Naive thymus-derived CD4-positive, alpha-beta T cell (primary cell): ENCODE results near the gene PQBP1. TPM values are rescaled to one million over a fixed set of nuclear protein-coding genes. Genes with fewer than 3 reads are reported as not detected.

Source experiments
- ATAC-seq: fragments of 150-1000 bp; cut with Tn5 transposase; 2 replicates; pipeline ENCODE4 v1.10.0; 2021; ENCODE audit warnings: mild to moderate bottlenecking, moderate library complexity
- CTCF ChIA-PET: fragments of 350-600 bp; sonication (Branson Sonifier 250); formaldehyde crosslinking; loops from one replicate; lab custom pipeline; 2021; ENCODE audit warnings: antibody characterized with exemption; lab: Charles Lee
- POLR2A ChIA-PET: fragments of 350-600 bp; sonication (Branson Sonifier 250); formaldehyde crosslinking; loops from one replicate; lab custom pipeline; 2021; ENCODE audit warnings: antibody characterized with exemption, inconsistent platforms; lab: Charles Lee
- DNase-seq, 9 donors: peaks; one replicate each; pipeline versions ENCODE4 v3.0.0 to v3.0.0-alpha.2; 2020 to 2022; ENCODE audit warnings: mixed read lengths in 1 of 9
- H3K27ac ChIP-seq: one replicate; pipeline ENCODE4 v1.7.0; 2013; ENCODE audit warnings: mild to moderate bottlenecking, low read depth, low read length, moderate library complexity
- H3K27me3 ChIP-seq, 2 donors: one replicate each; pipeline ENCODE4 v1.7.0; 2013; ENCODE audit warnings: low read length in 2 of 2, mild to moderate bottlenecking in 2 of 2, moderate library complexity in 2 of 2; ENCODE audit not compliant: control insufficient read depth in 2 of 2, insufficient read depth in 2 of 2
- H3K36me3 ChIP-seq, 3 experiments: 1 replicate in 2 of 3; 2 replicates in 1 of 3; pipeline ENCODE4 v1.7.0; 2013; ENCODE audit warnings: low read length in 3 of 3, mild to moderate bottlenecking in 3 of 3, moderate library complexity in 1 of 3; ENCODE audit not compliant: insufficient read depth in 3 of 3, control insufficient read depth in 2 of 3
- H3K4me1 ChIP-seq, 2 donors: one replicate each; pipeline ENCODE4 v1.7.0; 2013; ENCODE audit warnings: low read length in 2 of 2, mild to moderate bottlenecking in 2 of 2, moderate library complexity in 1 of 2; ENCODE audit not compliant: control insufficient read depth in 2 of 2, insufficient read depth in 2 of 2
- H3K4me3 ChIP-seq: 2 replicates; pipeline ENCODE4 v1.7.0; 2013; ENCODE audit warnings: mild to moderate bottlenecking, low read length
- H3K9me3 ChIP-seq, 3 experiments: 1 replicate in 2 of 3; 2 replicates in 1 of 3; pipeline ENCODE4 v1.7.0; 2013; ENCODE audit warnings: low read length in 3 of 3; ENCODE audit not compliant: control insufficient read depth in 2 of 3
- H3K27ac Mint-ChIP-seq, 9 donors: one replicate each; pipeline ENCODE4 v1.8.0; 2020 to 2022; ENCODE audit warnings: mixed read lengths in 9 of 9, mild to moderate bottlenecking in 8 of 9, moderate library complexity in 5 of 9, inconsistent platforms in 2 of 9
- H3K27me3 Mint-ChIP-seq, 5 donors: one replicate each; pipeline ENCODE4 v1.8.0; 2021 to 2022; ENCODE audit warnings: mixed read lengths in 5 of 5, mild to moderate bottlenecking in 1 of 5
- H3K36me3 Mint-ChIP-seq, 5 donors: one replicate each; pipeline ENCODE4 v1.8.0; 2020 to 2022; ENCODE audit warnings: mixed read lengths in 5 of 5, mild to moderate bottlenecking in 3 of 5, inconsistent platforms in 1 of 5
- H3K4me1 Mint-ChIP-seq, 7 donors: one replicate each; pipeline ENCODE4 v1.8.0; 2020 to 2022; ENCODE audit warnings: mixed read lengths in 7 of 7, mild to moderate bottlenecking in 3 of 7, inconsistent platforms in 1 of 7
- H3K4me3 Mint-ChIP-seq, 10 donors: one replicate each; pipeline ENCODE4 v1.8.0; 2020 to 2022; ENCODE audit warnings: mild to moderate bottlenecking in 10 of 10, mixed read lengths in 10 of 10, moderate library complexity in 6 of 10, inconsistent platforms in 2 of 10
- H3K9me3 Mint-ChIP-seq, 11 donors: one replicate each; pipeline ENCODE4 v1.8.0; 2020 to 2022; ENCODE audit warnings: mixed read lengths in 11 of 11, mild to moderate bottlenecking in 4 of 11, inconsistent platforms in 1 of 11, moderate library complexity in 1 of 11
- intact Hi-C, 2 donors: fragments of 100-400 bp; cut with micrococcal nuclease; formaldehyde crosslinking; loops; one replicate each; pipeline ENCODE4 v1.15.1; 2023
- polyA plus RNA-seq, 2 donors: library from polyadenylated mRNA; unstranded; fragments of 300-500 nt; fragmentation: Illumina TruSeq; gene quantifications; one replicate each; pipeline ENCODE4 v1.2.3, GENCODE V29; 2021
- total RNA-seq, 6 experiments: library from RNA in 5 of 6; stranded (reverse) in 5 of 6; gene quantifications; 1 replicate in 5 of 6; 2 replicates in 1 of 6; pipeline ENCODE4 v1.2.3 and lab custom pipeline; 2021 to 2026

The PQBP1 gene
- total and polyA plus RNA-seq, 7 experiments from 2014 or later, result 64.1 to 125 (median 80.3) TPM

DNA sequence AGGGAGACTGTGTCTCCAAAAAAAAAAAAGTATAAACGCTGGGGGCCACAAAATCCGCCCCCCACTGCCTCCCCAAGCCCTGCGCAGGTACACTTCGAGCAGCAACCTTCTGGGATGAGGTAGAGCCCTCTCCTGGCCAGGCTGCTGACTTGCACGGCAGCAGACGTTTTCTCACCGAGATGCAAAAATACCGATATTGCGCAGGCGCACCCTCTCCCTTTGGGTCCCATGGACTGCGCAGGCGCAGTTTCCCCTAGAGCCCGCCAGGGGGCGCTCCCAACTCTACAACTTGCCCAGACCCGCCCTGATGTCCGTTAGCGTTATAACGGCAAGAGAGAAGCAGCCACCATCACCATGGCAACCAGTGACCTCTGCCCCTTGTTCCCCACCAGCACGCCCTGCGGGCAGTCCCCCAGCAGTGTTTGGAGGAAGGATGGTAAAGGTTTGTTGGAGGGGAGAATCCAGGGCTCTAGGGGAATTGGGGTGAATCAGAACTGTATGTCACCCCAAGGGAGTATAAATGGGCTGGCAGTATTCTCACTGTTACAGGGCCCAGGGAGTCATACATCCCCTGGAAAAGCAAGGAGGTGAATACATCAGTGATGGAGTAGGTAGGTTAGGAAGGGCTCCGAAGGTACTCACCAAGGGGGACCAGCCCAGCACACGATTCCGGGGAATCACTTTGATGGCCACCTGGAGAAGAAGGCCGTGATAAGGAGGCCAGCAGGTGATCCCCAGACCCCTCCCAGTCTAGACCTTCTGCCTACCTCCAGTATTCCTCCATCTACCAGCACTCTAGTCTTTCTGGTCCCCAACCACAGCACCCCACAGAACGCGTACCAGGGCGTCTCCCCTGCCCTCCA, 19.6 kb downstream of the PQBP1 start:
- H3K36me3 Mint-ChIP-seq, result peaks cover 0 to 53% (median 17%) of the 10 kb centered on the region in 5 donors
- peak overlapping the region; percentile 87 to 99 (median 96) for H3K4me3 Mint-ChIP-seq
- peaks cover 0 to 5% (median 0%) of the 10 kb centered on the region in 5 donors for H3K27me3 Mint-ChIP-seq
- H3K27ac Mint-ChIP-seq, result peak overlapping the region; percentile 89 to 99 (median 96)
- POLR2A ChIA-PET, result interaction anchor here (0.6 to 15.7 kb wide), 8 partner anchors 9 to 234 kb away, joined by 3 to 432 read pairs (median 5); partner anchors contain the start of genes KCND1 and WAS
- Histone ChIP-seq H3K27me3 (no peaks in the 10 kb centered on the region), H3K4me3 (peak overlapping the region; percentile 75), H3K4me1 (peaks cover 46 to 49% of the 10 kb centered on the region in 2 donors), H3K9me3 (no peaks in the 10 kb centered on the region), H3K36me3 (peaks cover 21 to 47% (median 25%) of the 10 kb centered on the region in 3 experiments), H3K27ac (peak overlapping the region; percentile 95)
- CTCF ChIA-PET, result interaction anchor here (0.6 to 1.0 kb wide), 3 partner anchors 20 to 26 kb away, joined by 3 to 5 read pairs (median 4); no protein-coding TSS in a partner anchor
- peak; percentile 73 to 92 (median 88) for DNase-seq
- intact Hi-C loops, result loop anchor here (1.0 to 5.0 kb wide), 13 partner anchors 20 to 1700 kb away; partner anchors contain the start of genes GRIPAP1 (in 2 of the 2), PQBP1 (in 2 of the 2), TIMM17B (in 2 of the 2) and CDK16 (in 1 of the 2)
- H3K9me3 Mint-ChIP-seq, result peaks cover 0 to 3% (median 0%) of the 10 kb centered on the region in 11 donors
- ATAC-seq, result peak; percentile 65
- H3K4me1 Mint-ChIP-seq, result peaks cover 11 to 82% (median 48%) of the 10 kb centered on the region in 7 donors

- peaks cover 0 to 55% (median 17%) of the 10 kb centered on the region in 5 donors for H3K36me3 Mint-ChIP-seq
- CTCF ChIA-PET, result interaction anchor here (1.0 kb wide), 1 partner anchor 19 kb away, joined by 4 read pairs; no protein-coding TSS in a partner anchor
- intact Hi-C loops, result loop anchor here (2.0 to 5.0 kb wide), 5 partner anchors 61 to 1701 kb away; partner anchors contain the start of genes CDK16 (in 1 of the 2), FTSJ1 (in 1 of the 2) and GRIPAP1 (in 1 of the 2)
Observed at GRCh38 chrX:48918301-48918642, 20.5 kb downstream of the PQBP1 start.

DNA sequence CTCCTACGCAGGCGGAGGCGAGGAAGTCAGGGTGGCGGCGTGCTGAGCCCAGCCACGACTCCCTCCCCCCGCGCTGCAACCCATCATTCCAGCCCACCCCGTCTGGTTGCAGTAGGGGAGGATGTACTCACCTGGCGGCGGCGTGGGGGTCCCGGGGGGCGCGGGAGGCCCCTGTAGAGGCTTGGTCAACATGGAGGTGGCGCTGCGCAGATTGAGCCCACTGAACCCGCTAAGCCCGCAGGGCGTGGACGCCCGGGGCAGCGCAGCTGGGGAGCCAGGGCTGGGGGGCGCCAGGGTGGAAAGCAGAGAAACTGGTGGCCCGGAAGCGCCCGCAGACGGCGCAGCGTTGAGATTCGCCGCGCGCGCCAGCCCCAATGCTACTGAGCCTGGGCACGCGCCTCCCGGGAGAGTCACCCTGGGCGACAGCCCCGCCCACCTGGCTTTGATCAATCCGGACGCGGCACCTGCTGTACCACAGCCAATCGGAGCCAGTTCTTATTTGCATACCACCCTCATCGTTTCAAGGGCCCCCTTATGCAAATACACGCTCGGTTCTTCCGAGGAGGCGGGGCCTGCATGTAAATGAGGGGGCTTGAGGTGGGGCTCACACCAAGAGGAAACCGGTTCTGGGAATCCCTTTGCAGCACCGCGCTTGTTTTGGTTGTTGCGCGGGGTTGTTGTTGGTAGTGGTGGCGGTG, 21.1 kb downstream of the PQBP1 start, which contains the start of gene PIM2:
PIM2 (minus strand) TSS at position 382 of the 698 bp plus-strand sequence; CDS start at position 192, 190 bp downstream.
- H3K9me3 Mint-ChIP-seq, result peaks cover 0 to 2% (median 0%) of the 10 kb centered on the region in 11 donors
- peak within 1 kb of the TSS; percentile 89 to 99 (median 96) for H3K27ac Mint-ChIP-seq
- peaks cover 0 to 55% (median 17%) of the 10 kb centered on the region in 5 donors for H3K36me3 Mint-ChIP-seq
- ChIA-PET POLR2A (interaction anchor here (0.5 to 15.7 kb wide), 9 partner anchors 10 to 236 kb away, joined by 3 to 432 read pairs (median 4); partner anchors contain the start of genes PQBP1 and TIMM17B), CTCF (interaction anchor here (1.3 to 2.0 kb wide), 3 partner anchors 18 to 23 kb away, joined by 5 to 14 read pairs (median 6); no protein-coding TSS in a partner anchor)
- intact Hi-C loops, result loop anchor here (1.0 to 5.0 kb wide), 10 partner anchors 7 to 1701 kb away; partner anchors contain the start of genes CDK16 (in 1 of the 2), FTSJ1 (in 1 of the 2), GRIPAP1 (in 1 of the 2) and SLC35A2 (in 1 of the 2)
- Histone ChIP-seq H3K27me3 (no peaks in the 10 kb centered on the region), H3K9me3 (no peaks in the 10 kb centered on the region), H3K4me3 (peak within 1 kb of the TSS; percentile 75), H3K36me3 (peaks cover 18 to 49% (median 20%) of the 10 kb centered on the region in 3 experiments), H3K27ac (peak within 1 kb of the TSS; percentile 95), H3K4me1 (peaks cover 45 to 48% of the 10 kb centered on the region in 2 donors)
- peak within 1 kb of the TSS; percentile 87 to 99 (median 96) for H3K4me3 Mint-ChIP-seq
- H3K4me1 Mint-ChIP-seq, result peaks cover 10 to 83% (median 44%) of the 10 kb centered on the region in 7 donors
- H3K27me3 Mint-ChIP-seq, result peaks cover 0 to 5% (median 0%) of the 10 kb centered on the region in 5 donors
- DNase-seq, result peak; percentile 79 to 96 (median 93)
- peak; percentile 82 for ATAC-seq

More at GRCh38 chrX:48918301-48918642, 20.5 kb downstream of the PQBP1 start:
- Mint-ChIP-seq H3K27me3 (peaks cover 0 to 5% (median 0%) of the 10 kb centered on the region in 5 donors), H3K9me3 (peaks cover 0 to 2% (median 0%) of the 10 kb centered on the region in 11 donors), H3K27ac (peak overlapping the region; percentile 89 to 99 (median 95)), H3K4me3 (peak overlapping the region; percentile 87 to 99 (median 96)), H3K4me1 (peaks cover 10 to 83% (median 48%) of the 10 kb centered on the region in 7 donors)
- Histone ChIP-seq H3K4me1 (peaks cover 43 to 49% of the 10 kb centered on the region in 2 donors), H3K9me3 (no peaks in the 10 kb centered on the region), H3K27me3 (no peaks in the 10 kb centered on the region), H3K27ac (peak overlapping the region; percentile 95), H3K4me3 (peak overlapping the region; percentile 75), H3K36me3 (peaks cover 21 to 49% (median 25%) of the 10 kb centered on the region in 3 experiments)
- ATAC-seq (no peak), DNase-seq (no peak)
- POLR2A ChIA-PET, result interaction anchor here (0.6 to 15.7 kb wide), 4 partner anchors 8 to 58 kb away, joined by 3 to 432 read pairs (median 8); partner anchors contain the start of genes PQBP1 and TIMM17B

DNA sequence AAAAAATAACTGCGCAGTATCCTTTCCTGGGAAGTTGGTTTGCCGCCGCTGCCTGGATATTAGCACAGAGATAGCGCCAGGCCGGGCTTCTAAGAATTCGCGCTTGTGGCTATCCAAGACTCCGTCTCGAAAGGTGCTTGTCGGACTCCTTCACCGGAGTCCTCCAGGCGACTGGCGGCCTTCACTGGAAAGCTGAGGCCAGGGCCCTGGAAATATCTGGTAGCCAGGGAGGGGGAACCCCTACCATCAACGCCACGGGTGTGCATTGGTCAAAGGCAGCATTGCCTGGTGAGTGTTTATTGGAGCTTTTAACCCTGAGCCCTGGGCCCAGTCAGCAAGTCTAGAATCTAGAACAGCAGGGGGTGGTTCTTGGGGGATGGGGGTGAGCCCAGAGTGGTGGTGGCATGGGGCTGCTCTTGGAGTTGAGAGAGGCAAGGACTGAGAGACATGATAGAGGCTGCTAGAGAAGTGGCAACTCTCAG, 21.7 kb downstream of the PQBP1 start:
- DNase-seq (peak in 5 of 9 donors; percentile 45 to 65 (median 47)), ATAC-seq (peak; percentile 18)
- no peaks in the 10 kb centered on the region for H3K9me3 ChIP-seq
- H3K27me3 ChIP-seq, result no peaks in the 10 kb centered on the region
- H3K27ac ChIP-seq, result peak overlapping the region; percentile 95
- CTCF ChIA-PET, result interaction anchor here (0.6 to 2.0 kb wide), 4 partner anchors 18 to 28 kb away, joined by 3 to 14 read pairs (median 6); no protein-coding TSS in a partner anchor
- intact Hi-C loops, result loop anchor here (1.0 to 5.0 kb wide), 10 partner anchors 8 to 1702 kb away; partner anchors contain the start of genes CDK16 (in 1 of the 2), FTSJ1 (in 1 of the 2), GRIPAP1 (in 1 of the 2) and SLC35A2 (in 1 of the 2)
- peak overlapping the region; percentile 87 to 99 (median 96) for H3K4me3 Mint-ChIP-seq
- peaks cover 12 to 47% (median 14%) of the 10 kb centered on the region in 3 experiments for H3K36me3 ChIP-seq
- H3K36me3 Mint-ChIP-seq, result peaks cover 4 to 54% (median 19%) of the 10 kb centered on the region in 5 donors
- peaks cover 0 to 2% (median 0%) of the 10 kb centered on the region in 11 donors for H3K9me3 Mint-ChIP-seq
- H3K27ac Mint-ChIP-seq, result peak overlapping the region; percentile 89 to 99 (median 95)
- H3K4me1 ChIP-seq, result peaks cover 46 to 47% of the 10 kb centered on the region in 2 donors
- POLR2A ChIA-PET, result interaction anchor here (0.5 to 15.7 kb wide), 9 partner anchors 10 to 236 kb away, joined by 3 to 432 read pairs (median 4); partner anchors contain the start of genes PQBP1 and TIMM17B
- H3K27me3 Mint-ChIP-seq, result peaks cover 0 to 5% (median 0%) of the 10 kb centered on the region in 5 donors
- peaks cover 14 to 83% (median 44%) of the 10 kb centered on the region in 7 donors for H3K4me1 Mint-ChIP-seq
- peak overlapping the region; percentile 72 for H3K4me3 ChIP-seq
